DMS79 (cell line): Measurements from ENCODE around the gene RIPOR3.
"Not testable (repeated sequence)": the region's sequence is repeated elsewhere in the genome, so short reads cannot be mapped to it uniquely, and the experiment has no call there.

Experiments
- DNase-seq: peaks from one replicate; lab custom pipeline; 2025; lab: John Stamatoyannopoulos, UW

RIPOR3 gene

DNA sequence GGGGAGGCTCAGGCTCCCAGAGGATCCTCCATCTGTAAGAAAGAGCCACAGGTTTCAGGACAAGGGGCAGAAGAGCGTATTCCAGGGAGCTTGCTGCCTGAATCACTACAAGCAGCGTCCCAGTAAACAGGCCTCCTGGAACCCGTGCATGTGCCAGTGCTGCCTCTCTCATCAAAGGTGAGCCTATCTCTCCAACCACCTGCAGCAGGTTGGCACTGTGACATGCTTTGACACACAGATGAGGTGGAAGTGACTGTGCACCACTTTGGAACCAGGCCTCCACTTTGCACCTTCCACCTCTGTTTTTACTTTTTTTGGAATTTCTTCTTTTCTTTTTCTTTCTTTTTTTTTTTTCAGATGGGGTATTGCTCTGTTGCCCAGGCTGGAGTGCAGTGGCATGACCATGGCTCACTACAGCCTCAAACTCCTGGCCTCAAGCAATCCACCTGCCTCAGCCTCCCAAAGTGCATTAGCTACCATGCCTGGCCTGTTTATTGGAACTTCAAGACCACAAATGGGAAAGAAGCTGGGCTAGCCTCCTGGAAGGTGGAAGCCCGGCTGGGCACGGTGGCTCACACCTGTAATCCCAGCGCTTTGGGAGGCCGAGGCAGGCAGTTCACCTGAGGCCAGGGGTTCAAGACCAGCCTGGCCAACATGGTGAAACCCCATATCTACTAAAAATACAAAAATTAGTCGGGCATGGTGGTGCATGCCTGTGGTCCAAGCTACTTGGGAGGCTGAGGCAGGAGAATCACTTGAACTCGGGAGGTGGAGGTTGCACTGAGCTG, 12.5 kb upstream of the RIPOR3 start:
- DNase-seq = not testable (repeated sequence)

DNA sequence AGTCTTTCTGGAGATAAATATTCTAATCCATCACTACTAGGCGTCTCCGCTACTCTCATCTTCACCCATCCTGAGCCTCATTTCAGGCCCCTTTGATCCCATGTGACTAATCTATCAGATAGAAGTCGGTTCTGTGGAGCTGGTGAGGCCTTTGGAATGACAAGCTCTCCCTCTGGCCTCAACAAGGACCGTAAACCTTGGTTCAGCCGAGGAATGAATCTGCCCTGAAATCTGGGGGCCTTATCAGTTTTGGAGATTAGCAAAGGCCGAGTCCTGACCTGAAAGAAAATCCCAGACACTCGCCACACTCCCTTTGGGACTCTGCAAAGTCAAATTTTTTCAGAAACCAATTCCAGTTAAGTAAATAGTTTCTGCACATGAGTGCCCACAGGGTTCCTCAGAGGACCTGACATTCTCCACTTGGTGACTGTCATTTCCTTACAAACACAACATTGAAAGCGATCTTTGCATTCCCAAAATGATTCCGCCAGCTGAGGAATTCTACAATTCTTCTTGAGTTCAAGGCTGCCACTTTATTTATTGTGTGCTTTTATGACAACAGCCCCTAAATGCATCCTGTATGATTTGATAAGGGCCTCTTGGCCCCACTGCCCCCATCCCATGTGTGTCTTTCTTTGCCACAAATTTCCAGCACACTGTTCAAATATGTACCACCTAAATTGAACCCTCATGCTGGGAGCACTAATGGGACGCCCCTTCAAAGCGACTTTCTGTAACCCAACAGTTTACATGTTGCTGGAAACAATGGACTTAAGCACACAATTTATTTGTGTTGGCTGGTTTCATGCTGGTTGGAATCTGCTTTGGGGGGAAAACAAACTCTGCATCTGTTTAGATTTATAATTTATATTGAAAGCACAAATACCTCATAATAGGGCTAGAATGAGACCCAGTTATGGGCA, 10.0 kb upstream of the RIPOR3 start:
- DNase-seq = no peak

- DNase-seq = no peak
Observed at GRCh38 chr20:50699688-50700087, 8.3 kb upstream of the RIPOR3 start.

DNA sequence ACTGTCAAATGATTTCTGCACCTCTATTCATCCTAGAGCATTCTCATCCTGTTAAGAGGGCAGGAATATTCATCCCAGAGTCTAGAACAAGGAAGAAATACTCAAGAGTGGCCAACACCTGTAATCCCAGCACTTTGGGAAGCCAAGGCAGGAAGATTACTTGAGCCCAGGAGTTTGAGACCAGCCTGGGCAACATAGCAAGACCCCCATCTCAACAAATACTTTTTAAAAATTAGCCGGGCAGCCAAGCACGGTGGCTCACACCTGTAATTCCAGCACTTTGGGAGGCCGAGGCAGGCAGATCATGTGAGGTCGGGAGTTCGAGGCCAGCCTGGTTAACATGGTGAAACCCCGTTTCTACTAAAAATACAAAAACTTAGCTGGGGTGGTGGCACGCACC, 6.9 kb upstream of the RIPOR3 start:
- DNase-seq = not testable (repeated sequence)

- DNase-seq = no peak
Observed at GRCh38 chr20:50695135-50695872, 4.0 kb upstream of the RIPOR3 start.

DNA sequence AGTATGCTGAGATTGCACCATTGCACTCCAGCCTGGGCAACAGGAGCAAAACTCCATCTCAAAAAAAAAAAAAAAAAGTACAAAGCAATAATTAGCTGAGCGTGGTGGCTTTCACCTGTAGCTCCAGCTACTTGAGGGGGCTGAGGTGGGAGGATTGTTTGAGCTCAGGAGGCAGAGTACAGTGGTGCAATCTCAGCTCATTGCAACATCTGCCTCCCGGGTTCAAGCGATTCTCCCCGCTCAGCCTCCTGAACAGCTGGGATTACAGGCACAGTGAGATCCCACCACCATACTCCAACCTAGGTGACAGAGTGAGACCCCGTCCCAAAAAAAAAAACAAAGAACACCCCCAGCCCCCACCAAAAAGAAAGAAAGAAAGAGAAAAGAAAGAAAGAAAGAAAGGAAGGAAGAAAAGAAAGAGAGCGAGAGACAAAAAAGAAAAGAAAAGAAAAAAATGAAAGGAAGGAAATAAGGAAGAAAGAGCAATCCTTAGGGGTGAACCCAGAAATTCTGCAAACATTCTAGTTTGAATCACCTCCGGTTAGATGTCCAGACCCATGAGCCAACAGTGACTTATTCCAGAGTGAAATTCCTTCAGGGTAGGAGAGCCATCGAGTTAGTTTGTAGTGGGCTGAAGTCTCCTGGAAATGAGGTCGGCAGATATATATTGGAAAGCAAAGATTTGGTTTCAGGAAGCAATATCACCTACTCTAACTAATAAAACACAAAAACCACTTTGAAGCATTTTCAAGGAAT, 3.2 kb upstream of the RIPOR3 start:
- no peak for DNase-seq

DNA sequence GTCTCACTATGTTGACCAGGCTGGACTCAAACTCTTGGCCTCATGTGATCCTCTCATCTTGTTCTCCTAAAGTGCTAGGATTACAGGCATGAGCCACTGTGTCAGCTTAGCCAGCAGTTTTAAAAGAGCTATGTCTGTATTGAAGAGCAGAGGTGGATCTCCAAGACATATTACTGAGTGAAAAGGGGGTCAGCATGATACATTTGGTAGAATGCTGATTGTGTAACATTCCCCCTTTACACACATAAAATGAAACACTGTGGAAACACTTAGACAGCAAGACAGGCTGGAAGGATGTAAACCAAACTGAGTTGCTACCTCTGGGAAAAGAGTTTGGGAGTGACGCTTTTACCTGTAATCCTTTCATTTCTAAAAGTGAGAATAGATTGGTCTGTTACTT, 1.7 kb upstream of the RIPOR3 start:
- no peak for DNase-seq

DNA sequence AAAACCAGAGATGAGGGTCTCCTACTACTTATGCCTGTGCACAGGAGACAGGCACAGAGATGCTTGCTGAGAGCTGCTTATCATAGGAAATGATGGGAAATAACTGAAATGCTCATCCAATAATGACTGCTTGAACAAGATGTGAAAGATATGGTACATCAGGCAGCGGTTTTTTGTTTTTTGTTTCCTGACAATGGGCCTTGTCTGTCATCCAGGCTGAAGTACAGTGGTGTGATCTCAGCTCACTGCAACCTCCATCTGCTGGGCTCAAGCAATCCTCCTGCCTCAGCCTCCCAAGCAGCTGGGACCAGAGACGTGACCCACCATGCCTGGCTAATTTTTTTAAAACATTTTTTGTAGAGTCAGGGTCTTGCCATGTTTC, 1.2 kb upstream of the RIPOR3 start:
- DNase-seq = no peak

- DNase-seq = no peak
Observed at GRCh38 chr20:50691573-50692551, 520 bp upstream of the RIPOR3 start.

GRCh38 chr20:50689864-50690649, 1.3 kb downstream of the RIPOR3 start:
- DNase-seq = no peak

DNA sequence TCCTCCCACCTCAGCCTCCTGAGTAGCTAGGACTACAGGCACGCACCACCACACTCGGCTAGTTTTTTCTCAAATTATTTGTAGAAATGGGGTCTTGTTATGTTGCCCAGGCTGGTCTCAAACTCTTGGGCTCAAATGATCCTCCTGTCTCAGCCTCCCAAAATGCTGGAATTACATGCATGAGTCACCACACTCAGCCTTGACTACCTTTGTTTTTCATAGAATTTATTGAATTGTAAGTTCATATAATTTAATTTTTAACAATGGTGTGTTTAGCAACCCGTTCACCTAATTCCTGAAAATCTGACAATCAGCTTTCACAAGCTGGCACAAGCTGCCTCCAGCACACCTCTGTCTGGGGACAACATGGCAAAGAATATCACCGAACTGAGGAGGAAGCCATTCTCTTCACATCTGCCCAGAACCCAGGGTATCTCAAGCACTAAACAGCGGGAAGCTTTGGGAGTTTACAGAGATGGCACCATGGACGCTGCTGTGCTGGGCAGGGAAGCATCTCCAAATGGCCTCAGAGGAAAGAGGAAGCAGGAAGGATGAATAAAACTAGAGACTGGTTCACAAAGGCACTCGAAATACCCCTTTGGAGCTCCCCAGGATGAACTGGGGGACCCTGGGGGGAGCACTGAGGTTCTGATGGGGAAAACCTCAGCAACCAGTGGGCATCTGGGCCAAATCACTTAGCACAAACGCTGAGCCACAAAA, 2.9 kb downstream of the RIPOR3 start:
- no peak for DNase-seq

DNA sequence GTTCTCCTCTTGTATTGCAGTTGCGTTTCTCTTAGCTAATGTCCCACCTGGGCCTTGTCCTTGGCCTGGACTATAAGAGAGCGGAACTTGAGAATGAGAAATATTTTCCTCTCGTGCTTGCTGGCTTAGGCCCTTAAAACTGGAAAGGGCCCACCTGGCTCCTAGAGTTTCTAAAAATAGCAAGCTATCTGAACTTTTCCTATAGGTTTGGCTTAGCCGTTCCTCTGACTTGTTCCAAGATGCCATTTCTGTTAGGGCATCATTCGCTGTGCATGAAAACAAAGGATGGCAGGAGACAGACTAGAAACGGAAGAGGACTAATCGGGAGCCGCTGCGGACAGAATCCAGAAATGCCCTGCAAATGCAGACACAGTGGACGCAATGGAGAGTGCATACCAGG, 4.5 kb downstream of the RIPOR3 start:
- no peak for DNase-seq

DNA sequence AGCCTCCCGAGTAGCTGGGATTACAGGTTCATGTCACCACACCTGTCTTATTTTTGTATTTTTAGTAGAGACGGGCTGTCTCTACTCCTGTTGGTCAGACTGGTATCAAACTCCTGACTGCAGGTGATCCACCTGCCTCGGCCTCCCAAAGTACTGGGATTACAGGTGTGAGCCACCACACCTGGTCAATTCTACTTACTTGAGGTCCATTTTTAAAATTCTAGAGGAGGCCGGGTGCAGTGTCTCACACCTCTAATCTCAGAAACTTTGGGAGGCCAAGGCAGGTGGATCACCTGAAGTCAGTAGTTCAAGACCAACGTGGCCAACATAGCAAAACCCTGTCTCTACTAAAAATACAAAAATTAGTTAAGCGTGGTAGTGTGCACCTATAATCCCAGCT, 7.8 kb downstream of the RIPOR3 start:
- DNase-seq = no peak

GRCh38 chr20:50682947-50683530, 8.3 kb downstream of the RIPOR3 start:
- DNase-seq = no peak

DNA sequence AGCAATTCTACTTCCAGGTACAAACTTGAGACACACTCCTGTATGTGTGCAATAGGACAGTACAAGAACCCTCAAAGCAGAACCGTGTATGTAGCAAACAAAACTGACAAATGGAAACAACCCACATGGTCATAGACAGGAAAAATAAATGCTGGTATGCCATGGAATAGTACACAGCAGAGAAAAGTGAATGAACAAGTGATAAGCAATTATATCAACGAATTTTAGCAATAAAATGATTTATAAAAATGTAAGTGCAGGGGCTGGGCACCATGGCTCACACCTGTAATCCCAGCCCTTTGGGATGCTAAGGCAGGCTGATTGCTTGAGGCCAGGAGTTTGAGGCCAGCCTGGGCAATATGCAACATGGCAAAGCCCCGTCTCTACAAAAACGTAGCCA, 9.3 kb downstream of the RIPOR3 start:
- DNase-seq = no peak

- DNase-seq = no peak
Observed at GRCh38 chr20:50681359-50682064, 9.8 kb downstream of the RIPOR3 start.

DNA sequence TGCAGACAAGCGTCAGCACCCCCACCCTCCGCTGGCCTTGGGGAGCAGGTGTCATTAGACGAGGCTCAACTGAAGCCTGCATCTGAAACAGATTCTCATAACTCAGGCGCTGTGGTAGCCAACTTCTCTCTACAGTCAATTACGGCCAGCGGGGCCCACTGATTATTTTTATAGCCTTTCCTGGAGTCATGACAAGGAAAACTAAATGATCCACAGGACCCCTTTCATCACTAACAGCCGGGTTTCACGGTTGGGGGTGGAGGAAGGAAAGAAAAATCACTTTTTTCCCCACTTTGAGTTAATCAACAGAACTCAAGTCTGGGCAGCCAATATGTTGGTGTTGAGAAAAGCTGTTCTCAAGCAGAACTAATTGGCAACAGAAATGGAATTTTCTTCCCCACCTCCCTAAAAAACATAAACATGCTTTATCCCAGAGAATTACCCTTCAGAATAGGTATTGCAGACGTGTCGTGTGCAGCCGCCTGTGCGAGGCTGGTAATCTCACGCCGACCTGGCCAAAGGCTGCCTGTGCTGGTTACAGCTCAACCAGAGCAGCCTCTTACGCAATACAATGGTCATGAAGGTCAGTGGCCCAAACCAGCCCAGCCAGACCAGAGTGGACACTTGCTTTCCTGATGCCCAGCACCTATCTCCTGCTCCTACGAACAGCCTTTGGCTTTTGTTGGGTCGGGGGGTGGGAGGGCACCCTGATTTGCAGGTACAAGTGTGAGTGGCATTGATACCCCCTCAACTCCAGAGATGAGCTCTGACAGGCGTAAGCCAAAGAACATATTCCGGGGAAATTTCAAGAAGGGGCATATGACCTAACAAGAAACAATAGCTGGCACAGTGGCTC, 11.0 kb downstream of the RIPOR3 start:
- no peak for DNase-seq
